NOMO-1 treated with dmso at 0.1 percent for 144 hours (cell line): Measurements from ENCODE around the gene SLC24A3.

ENCODE experiments used
- DNase-seq: peaks from one replicate; lab custom pipeline; 2025; ENCODE audit not compliant: unreplicated experiment; lab: John Stamatoyannopoulos, UW

SLC24A3 gene

GRCh38 chr20:19756761-19757486 is 544.5 kb downstream of the SLC24A3 start:
- DNase-seq, result no peak

- no peak for DNase-seq
These were observed 545.2 kb downstream of the SLC24A3 start for GRCh38 chr20:19757487-19758132.

DNA sequence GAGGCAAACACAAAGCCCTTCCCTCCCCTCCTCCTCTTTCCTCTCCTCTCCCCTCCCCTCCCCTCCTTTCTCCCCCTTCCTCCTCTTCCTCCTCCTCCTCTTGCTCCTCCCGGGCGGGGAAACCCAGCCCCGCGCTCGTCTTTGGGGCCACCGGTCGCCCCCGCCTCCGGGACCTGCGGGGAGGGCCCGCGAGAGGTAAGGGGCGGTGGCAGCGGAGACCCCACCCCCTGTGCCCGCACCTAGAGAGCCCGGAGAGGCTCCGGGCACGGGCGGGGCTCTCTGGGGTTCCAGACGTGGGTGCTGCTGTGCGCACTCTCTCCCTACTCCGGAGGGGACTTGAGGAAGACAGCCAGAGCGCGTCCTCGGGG is 545.7 kb downstream of the SLC24A3 start, which contains the start of gene RIN2:
TSS of gene RIN2 (plus strand) at position 126 of the 368 bp plus-strand sequence. CDS start 131,344 bp downstream, outside the sequence.
- no peak for DNase-seq

- DNase-seq, result peak; percentile 35
These were observed 546.3 kb downstream of the SLC24A3 start for GRCh38 chr20:19758501-19759331.

GRCh38 chr20:19760371-19760721 is 547.9 kb downstream of the SLC24A3 start:
- DNase-seq, result no peak

DNA sequence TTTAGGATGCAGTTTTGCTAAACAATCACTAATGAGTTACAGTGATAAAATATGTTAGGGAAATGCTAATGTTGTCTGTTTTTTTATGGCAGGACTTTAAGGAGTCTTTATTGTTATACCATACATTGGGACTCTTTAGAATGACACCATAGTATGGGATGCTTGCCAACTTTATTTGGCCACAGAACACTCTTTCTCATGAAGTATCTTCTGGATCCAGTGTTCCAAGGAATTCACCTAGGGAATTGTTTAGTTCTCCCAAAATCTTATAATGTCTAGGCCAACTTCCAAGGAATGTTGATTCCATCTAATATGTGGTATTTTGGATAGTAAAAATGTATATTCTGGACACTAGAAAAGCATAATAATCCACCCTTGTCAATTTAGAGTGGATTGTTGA is 548.9 kb downstream of the SLC24A3 start:
- no peak for DNase-seq

GRCh38 chr20:19761841-19762240 is 549.4 kb downstream of the SLC24A3 start:
- no peak for DNase-seq

- no peak for DNase-seq
These were observed 551.8 kb downstream of the SLC24A3 start for GRCh38 chr20:19764207-19764606.

GRCh38 chr20:19765266-19765665 is 552.8 kb downstream of the SLC24A3 start:
- DNase-seq, result no peak

DNA sequence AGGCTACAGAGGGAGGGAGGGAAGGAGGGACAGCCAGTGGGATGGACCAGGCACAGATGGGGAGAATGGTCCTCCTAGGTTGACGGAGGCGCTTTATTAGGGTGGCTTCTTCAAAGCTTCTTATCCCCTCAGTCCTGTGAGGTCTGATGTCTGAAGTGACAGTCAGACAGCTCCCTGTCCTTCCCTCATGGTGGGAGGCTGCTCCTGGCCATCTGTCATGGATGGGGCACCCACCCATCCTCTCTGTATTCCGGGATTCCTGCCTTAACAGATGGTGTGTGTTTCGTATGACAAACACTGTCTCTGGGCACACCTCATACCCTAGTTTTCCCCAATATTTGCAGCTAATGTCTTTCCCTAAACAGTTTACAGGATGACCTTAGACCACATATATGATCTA is 553.5 kb downstream of the SLC24A3 start:
- DNase-seq, result no peak

GRCh38 chr20:19767070-19767469 is 554.6 kb downstream of the SLC24A3 start:
- DNase-seq, result no peak

DNA sequence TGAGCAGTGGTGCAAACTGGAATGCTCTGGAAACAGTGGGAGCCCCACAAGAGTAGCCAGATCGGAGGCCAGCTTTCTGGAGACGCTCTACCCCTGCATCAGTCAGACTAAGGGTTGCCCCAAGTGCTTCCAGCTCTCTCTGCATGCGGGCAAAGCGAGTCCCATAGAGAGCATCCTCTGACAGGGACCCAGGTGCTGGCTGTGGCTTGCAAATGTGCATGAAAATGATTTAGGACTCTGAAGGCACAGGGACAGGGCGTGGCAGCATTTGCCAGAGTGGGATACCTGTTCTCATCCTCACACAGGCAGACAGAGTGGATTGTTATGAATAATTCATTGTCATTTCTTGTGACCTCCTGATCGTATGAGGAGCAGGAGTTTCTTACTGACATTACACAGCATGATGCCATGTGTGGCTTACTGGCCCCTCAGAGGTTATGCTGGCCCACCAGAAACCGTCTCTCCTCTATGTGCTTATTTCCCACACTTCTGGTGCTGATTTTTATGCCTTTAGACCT is 555.9 kb downstream of the SLC24A3 start:
- DNase-seq, result no peak

- DNase-seq, result no peak
These were observed 557.1 kb downstream of the SLC24A3 start for GRCh38 chr20:19769507-19769906.

DNA sequence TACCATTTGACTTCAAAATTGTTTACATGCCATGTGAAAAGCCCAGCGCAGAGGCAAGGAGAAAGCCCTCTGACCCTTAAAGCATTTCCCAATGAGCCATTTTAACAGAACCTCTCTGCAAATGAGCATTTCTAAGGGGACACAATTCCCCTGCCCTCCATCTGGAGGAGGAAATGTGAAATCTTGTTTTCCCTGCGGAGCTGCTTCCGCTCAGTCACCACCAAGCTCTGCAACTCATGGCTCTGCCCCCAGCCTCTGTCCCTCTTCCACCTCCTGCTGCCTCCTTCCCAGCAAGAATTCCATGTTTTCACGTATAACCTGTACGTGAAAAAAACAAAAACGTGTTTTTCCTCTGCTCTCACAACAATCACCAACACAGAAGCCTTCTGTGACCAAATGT is 557.9 kb downstream of the SLC24A3 start:
- DNase-seq, result no peak

DNA sequence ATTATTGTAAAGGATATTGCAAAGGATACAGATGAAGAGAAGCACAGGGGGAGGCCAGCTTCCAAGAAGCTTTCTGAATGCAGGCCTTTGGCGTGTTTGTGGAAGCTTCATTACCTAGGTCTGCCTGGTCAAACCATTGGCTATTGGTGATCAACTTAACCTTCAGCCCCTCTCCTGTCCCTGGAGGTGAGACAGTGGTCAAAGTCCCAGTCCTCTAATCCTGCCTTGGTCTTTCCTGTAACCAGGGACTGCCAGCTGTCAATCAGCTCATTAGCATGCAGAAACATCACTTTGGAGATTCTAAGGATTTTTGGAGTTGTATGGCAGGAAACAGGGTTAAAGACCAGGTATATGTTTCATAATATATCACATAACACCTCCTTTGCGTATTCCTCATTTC is 558.6 kb downstream of the SLC24A3 start:
- DNase-seq, result no peak
